IPS DF 19.7 (cell line): Measurements from ENCODE around the gene PLEK.
"Not testable (repeated sequence)": the region's sequence is repeated elsewhere in the genome, so short reads cannot be mapped to it uniquely, and the experiment has no call there.

ENCODE experiments used
- DNase-seq: peaks from one replicate; pipeline ENCODE4 v3.0.0-alpha.2; 2013; ENCODE audit warnings: low read depth, low spot score

The PLEK gene

DNA sequence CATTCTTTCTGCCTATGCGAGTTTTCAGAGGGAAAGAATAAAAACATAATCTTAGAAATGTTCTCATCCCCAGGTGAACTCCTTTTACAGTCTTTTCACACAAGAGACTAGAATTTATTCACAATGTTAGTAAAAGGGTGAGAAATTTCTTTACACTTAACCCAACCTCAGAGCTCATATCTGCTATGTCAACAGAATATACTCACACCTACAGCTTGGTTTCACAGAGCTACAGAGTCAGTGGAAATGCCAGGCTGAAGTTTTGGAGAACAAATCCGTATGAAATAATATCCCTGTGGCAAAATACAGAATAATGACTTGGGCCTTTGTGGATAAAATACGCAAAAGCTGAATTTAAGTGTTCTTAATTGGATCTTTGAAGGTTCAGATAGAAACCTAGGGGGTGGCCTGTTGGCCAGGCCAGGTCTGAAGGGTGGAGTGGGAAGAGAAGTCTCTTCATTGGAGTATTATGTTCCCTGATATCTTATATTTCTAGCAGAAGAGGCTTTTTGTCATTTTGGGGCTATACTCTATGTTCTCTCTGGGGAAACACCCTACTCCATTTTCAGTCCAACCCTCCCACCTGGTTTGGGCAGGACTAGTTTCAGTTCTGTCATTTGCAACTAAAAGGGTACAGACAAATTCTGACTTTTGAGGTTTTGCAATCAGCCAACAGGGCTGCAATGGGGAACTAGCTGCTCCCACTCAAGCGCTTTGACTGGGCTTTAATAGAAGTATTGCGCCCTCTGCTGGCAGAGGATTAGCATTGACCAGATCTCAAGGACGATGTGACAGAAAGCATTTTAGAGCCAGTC, 76.3 kb downstream of the PLEK start:
- no peak for DNase-seq

DNA sequence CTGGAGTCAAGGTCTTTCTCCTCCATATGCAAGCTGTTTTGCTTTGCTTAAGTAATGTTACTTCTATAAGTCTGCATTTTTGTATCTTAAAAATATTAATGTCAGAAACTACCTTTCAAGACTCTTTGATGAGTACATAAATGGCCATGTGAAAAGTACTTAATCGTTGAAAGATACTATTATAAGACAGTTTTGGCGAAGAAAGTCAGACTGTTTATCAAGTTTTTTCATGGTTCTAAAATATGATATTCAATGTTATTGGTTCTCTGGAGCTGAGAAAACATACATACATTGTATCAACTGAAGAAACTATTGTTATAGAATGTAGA, 76.9 kb downstream of the PLEK start:
- no peak for DNase-seq

DNA sequence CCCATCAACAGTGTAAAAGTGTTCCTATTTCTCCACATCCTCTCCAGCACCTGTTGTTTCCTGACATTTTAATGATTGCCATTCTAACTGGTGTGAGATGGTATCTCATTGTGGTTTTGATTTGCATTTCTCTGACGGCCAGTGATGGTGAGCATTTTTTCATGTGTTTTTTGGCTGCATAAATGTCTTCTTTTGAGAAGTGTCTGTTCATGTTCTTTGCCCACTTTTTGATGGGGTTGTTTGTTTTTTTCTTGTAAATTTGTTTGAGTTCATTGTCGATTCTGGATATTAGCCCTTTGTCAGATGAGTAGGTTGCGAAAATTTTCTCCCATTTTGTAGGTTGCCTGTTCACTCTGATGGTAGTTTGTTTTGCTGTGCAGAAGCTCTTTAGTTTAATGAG, 81.3 kb downstream of the PLEK start:
- not testable (repeated sequence) for DNase-seq
